SHP77 treated with DMSO at 0.1 percent for 48 hours (cell line): ENCODE data around the gene LGI2.

Experiments
- DNase-seq: peaks from one replicate; lab custom pipeline; 2025; lab: John Stamatoyannopoulos, UW

Gene LGI2

GRCh38 chr4:24995346-24995919 lies 35.3 kb downstream of the LGI2 start:
- no peak for DNase-seq

DNA sequence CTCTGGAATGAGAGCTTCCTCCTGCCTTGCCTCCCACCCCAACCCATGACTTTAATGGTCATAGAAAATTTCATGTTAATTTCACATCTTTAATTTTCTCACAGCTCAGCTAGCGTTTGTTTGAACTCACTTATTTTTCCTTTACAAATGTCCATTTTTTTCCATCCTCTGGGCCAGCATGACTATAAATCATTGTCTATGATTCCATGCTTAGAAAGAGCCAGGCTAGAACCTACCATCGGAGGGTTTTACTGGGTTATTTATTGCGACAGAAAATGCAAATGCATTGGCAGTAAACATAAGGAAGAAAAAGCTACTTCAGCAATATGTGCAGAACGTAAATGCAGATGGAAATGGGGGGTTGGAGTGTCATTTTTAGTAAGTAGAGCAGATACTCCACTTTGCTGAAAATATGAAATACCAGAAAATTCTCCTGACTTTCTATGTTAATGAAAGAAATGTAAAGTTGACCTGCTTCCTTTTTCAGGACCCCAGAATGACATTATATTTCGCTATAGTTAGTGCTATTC lies 37.1 kb downstream of the LGI2 start:
- no peak for DNase-seq

DNA sequence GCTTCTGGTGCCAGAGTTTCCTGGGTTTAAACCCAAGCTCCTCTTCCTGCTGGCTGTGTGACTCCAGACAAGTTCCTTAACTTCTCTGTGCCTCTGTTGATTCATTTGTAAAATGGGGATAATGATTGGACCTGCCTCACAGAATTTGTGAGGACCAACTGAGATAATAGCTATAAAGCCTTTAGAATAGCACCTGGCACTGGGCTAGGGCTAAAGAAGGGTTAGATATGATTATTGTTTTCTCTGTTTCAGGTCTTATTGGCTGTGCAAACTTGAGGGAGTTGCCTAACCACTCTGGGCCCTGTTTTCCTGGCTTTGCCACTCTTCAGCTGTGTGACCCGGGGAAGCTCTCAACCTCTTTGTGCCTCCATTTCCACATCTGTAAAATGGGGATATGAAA lies 37.8 kb downstream of the LGI2 start:
- no peak for DNase-seq

DNA sequence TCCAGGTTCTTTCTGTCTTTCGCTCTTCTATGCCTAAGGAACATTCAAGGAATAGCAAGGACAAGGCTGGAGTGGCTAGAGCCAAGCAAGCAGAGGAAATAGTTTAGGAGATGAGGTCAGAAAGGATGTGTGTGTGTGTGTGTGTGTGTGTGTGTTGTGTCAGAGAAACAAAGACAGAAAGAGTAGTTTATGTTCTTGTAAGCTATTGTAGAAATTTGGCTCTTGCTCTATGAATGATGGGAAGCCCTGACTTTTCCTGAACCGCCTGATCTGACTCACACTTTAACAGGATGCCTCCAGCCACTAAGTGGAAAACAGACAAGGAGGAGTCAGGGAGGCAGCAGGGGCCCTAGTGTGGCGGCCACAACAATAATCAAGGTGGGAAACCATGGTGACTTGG lies 39.7 kb downstream of the LGI2 start:
- no peak for DNase-seq

DNA sequence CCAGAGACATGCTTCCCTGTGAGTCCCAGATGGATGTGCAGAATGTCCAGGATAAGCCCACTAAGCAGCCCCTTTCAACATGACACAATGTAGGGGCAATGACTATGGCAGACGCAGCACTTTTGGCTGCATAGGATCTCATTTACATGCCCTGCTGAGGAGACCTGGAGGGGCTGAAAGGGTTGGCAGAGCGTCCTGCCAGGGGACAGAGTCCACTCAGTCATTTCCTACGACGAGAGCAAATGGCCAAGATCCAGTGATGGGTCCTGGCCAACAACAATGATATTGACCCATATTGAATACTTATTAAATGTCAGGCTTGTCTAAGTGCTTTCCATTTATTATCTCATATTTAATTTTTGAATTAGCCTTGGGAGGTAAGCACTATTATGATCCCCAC lies 41.4 kb downstream of the LGI2 start:
- DNase-seq = no peak

GRCh38 chr4:24988776-24989175 lies 42.0 kb downstream of the LGI2 start:
- no peak for DNase-seq

- DNase-seq = no peak
Observed at GRCh38 chr4:24984602-24985532, 45.9 kb downstream of the LGI2 start.

- no peak for DNase-seq
Observed at GRCh38 chr4:24980740-24981139, 50.0 kb downstream of the LGI2 start.

DNA sequence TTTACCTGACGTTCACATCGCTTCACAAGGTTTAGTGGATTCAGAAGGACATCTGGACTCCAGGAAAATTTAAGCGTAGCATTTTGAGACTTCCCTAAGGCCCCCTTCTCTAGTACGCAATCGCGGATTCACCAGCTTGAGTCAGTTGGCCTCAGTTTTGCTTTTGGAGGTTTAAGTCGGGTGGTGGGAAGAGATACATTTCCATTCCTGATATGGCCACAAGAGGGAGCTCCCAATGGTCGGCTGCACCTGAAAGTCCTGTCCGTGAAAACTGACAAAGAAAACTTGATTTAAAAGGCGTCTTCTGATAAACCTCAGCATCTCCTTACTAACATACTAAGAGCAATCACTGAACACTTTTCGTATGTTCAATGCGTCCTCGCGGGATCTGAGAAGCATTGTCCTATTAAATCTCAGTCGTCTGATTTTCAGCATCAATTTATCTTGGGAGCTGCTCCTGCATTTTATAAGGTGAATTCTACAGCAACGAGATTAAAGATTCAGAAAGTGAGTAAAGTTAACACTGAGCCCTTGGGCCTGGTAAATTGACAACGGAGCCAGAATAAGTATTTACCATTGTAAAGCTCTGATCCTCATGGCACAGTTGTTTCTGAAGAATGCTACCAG lies 50.6 kb downstream of the LGI2 start:
- no peak for DNase-seq

DNA sequence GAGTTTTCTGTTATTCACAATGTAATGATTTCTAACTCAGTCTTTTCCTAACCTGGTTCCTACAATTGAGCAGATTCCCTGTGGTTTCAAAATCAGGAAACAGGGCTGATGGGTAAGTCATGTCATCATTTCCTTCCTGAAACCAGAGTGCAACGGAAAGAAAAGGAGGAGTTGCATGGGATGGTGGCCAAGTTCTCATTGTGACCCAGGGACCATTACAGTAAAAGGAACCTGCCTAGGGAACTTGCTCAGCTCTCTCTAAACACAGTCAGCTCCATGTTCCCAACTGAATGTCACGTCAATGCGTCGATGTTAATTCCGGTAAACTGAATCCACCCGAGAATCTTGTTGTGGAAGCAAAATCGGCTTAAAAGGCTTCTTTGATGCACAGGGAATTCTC lies 51.2 kb downstream of the LGI2 start:
- DNase-seq = no peak

GRCh38 chr4:24978291-24979075 lies 52.3 kb downstream of the LGI2 start:
- no peak for DNase-seq

GRCh38 chr4:24975510-24975909 lies 55.2 kb downstream of the LGI2 start:
- DNase-seq = no peak

- DNase-seq = no peak
Observed at GRCh38 chr4:24973747-24974601, 56.8 kb downstream of the LGI2 start.

- no peak for DNase-seq
Observed at GRCh38 chr4:24973404-24973746, 57.4 kb downstream of the LGI2 start.

DNA sequence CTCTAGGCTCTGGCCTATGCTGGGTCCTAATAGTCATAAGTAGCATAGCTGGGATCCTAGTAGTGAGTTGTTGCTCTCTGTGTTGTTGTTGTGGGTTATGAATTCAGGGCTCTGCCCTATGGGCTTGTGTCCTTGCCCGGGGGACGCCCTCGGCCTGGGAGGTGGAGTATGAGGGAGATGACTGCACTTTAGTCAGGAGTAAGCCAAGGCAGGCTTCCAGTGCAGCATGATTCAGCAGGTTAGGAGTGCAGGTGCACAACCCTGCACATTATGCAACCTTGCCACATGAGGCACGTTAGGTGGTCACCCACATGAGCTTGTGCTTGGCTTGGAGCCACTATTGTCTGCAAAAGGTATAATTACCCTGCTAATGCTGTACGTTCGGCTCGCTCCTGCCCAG lies 59.6 kb downstream of the LGI2 start:
- DNase-seq = no peak

DNA sequence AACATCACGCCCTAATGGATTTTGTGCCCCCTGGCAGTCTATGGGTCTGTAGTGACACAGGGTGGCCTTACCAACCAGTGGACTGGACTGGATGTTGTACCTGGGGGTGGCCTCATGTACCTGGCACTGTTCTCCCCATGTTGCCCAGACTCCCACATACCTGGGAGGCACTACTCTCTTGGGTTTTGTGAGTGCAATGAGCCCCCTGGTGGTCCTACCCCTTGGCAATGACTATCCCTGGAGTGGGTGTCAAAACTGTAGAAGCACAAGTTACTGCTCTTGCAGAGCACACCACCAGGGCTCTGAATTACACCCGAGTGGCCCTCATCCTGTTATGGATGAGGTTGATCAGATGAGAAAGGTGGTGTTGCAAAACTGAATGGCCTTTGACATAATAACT lies 60.1 kb downstream of the LGI2 start:
- no peak for DNase-seq

GRCh38 chr4:24970191-24970590 lies 60.6 kb downstream of the LGI2 start:
- no peak for DNase-seq

DNA sequence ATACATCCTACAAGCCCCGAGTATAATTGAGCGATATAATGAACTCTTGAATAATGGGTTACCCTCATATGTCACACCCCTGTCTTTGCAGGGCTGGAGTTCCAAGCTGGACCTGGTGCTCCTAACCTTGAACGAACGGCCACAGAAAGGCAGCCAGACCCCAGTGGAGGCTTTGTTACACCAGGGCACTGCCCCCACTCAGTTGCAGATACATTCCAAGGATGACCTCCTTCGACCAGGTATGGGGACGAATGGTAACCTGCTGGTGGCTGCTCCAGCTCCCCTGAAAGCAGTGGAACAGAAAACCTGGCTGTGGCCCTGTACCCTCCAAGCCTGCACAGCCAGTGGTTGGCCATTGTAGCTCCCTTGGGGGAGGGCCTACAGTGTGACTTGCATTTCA lies 61.3 kb downstream of the LGI2 start:
- no peak for DNase-seq

DNA sequence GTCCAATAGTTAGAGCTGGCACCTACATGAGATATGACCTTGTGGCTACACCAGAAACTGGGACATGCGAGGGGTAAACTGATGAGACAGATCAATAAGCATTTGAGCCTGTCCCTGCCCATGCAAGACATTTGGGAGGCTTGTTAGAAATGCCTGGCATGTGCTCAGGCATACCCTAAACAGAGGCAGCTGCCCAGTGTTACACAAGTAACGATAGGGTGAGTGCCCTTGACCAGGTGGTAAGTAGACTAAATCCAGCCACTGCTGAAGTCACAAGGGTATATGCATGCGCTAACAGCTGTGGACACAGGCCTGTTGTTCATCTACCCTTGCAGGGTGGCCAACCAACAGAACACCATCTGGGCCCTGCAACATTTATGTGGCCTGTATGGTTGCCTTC lies 61.8 kb downstream of the LGI2 start:
- DNase-seq = no peak

- DNase-seq = no peak
Observed at GRCh38 chr4:24968278-24968677, 62.5 kb downstream of the LGI2 start.

DNA sequence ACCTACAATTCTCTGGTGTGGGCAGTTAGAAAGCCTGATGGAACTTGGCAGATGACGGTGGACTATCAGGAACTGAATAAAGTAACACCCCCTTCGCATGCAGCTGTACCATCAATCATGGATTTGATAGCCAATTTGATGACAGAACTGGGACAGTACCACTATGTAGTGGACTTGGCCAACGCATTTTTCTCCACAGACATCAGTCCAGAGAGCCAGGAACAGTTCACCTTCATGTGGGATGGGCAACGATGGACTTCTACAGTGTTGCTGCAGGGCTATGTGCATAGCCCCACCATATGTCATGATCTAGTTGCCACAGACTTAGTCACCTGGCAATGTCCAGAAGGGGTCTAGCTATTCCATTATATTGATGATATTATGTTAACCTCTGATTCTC lies 63.4 kb downstream of the LGI2 start:
- DNase-seq = no peak
